GM12878 (cell line): Measurements from ENCODE around the gene SIM1. TPM values are rescaled to one million over a fixed set of nuclear protein-coding genes. Genes with fewer than 3 reads are reported as not detected.
A peak's percentile ranks its signal among the peaks of the same experiment; 100 is the strongest.

Experiments used
- ATAC-seq: fragments of 200-7000 bp; cut with Tn5 transposase; 3 replicates; pipeline ENCODE4 v1.9.1; 2020; ENCODE audit warnings: mild to moderate bottlenecking, moderate library complexity
- BruUV-seq: library from RNA; stranded (reverse); fragments of 400-500 nt; replicated peaks from 2 replicates; lab custom pipeline; 2021; lab: Mats Ljungman, UMichigan
- CTCF ChIA-PET: fragments of 300-600 bp; sonication (Branson Sonifier 250); formaldehyde crosslinking; extraction: SDS; loops from one replicate; lab custom pipeline; 2021; ENCODE audit warnings: inconsistent platforms; lab: Yijun Ruan, JAX
- POLR2A ChIA-PET: fragments of 350-600 bp; formaldehyde crosslinking; extraction: SDS; loops from one replicate; lab custom pipeline; 2021; ENCODE audit warnings: inconsistent platforms; lab: Charles Lee
- RAD21 ChIA-PET: fragments of 300-600 bp; sonication (Branson Sonifier 250); formaldehyde crosslinking; loops from one replicate; lab custom pipeline; 2023; ENCODE audit warnings: antibody characterized with exemption; ENCODE audit not compliant: unreplicated experiment; lab: Charles Lee
- SMC1A ChIA-PET: fragments of 300-600 bp; sonication (Branson Sonifier 250); formaldehyde crosslinking; loops from one replicate; lab custom pipeline; 2023; ENCODE audit not compliant: unreplicated experiment, uncharacterized antibody; lab: Charles Lee
- DNase-seq: peaks from one replicate; pipeline ENCODE4 v3.0.0-alpha.2; 2011; ENCODE audit warnings: low read depth, low spot score
- FAIRE-seq: peaks from 3 replicates; lab custom pipeline; 2011; peaks lifted over from hg19 to GRCh38; lab: Jason Lieb, UNC
- H2AFZ ChIP-seq: 2 replicates; pipeline ENCODE4 v1.6.0; 2011; ENCODE audit warnings: low read depth, low read length, control low read depth; ENCODE audit not compliant: control insufficient read depth
- H3K27ac ChIP-seq: 2 replicates; pipeline ENCODE4 v1.5.1; 2011; ENCODE audit warnings: control low read depth; ENCODE audit not compliant: control insufficient read depth, insufficient read depth
- H3K27me3 ChIP-seq, 2 experiments: replicated peaks in 1 of 2; 2 replicates each; pipeline versions ENCODE4 v1.6.0 to v1.6.1; 2011; ENCODE audit warnings: low read length in 1 of 2; ENCODE audit not compliant: control insufficient read depth in 2 of 2, insufficient read depth in 2 of 2
- H3K36me3 ChIP-seq, 2 experiments: 2 replicates each; pipeline ENCODE4 v1.5.1; 2011; ENCODE audit warnings: low read length in 1 of 2; ENCODE audit not compliant: control insufficient read depth in 2 of 2, insufficient read depth in 2 of 2
- H3K4me1 ChIP-seq: 2 replicates; pipeline ENCODE4 v1.6.1; 2011; ENCODE audit warnings: mild to moderate bottlenecking, low read length, moderate library complexity, mixed read lengths; ENCODE audit not compliant: control insufficient read depth, insufficient read depth
- H3K4me2 ChIP-seq: 2 replicates; pipeline ENCODE4 v1.6.0; 2011; ENCODE audit warnings: control low read depth; ENCODE audit not compliant: control insufficient read depth, insufficient read depth
- H3K4me3 ChIP-seq: fragments of 200-600 bp; sonication (generic); 2 replicates; pipeline ENCODE4 v1.5.1; 2016
- H3K79me2 ChIP-seq: 2 replicates; pipeline ENCODE4 v1.6.0; 2011; ENCODE audit warnings: low read length; ENCODE audit not compliant: control insufficient read depth, insufficient read depth
- H3K9ac ChIP-seq: 2 replicates; pipeline ENCODE4 v1.8.0; 2011; ENCODE audit warnings: low read length, control low read depth, mixed read lengths; ENCODE audit not compliant: control insufficient read depth, insufficient read depth
- H3K9me3 ChIP-seq: replicated peaks from 3 replicates; pipeline ENCODE4 v1.5.1; 2011; ENCODE audit warnings: mild to moderate bottlenecking, low read length; ENCODE audit not compliant: control insufficient read depth, insufficient read depth
- H4K20me1 ChIP-seq: 2 replicates; pipeline ENCODE4 v1.6.0; 2011; ENCODE audit not compliant: control insufficient read depth, insufficient read depth
- BCL11A ChIP-seq: IDR thresholded peaks from 2 replicates; pipeline ENCODE4 v1.6.1; 2011; ENCODE audit warnings: low read depth, low read length
- BMI1 ChIP-seq: fragments of 450-650 bp; IDR thresholded peaks from 2 replicates; pipeline ENCODE4 v1.6.1; 2016; ENCODE audit warnings: mild to moderate bottlenecking, moderate library complexity, borderline replicate concordance
- NR2F1 ChIP-seq: fragments of 450-650 bp; conservative IDR thresholded peaks from 2 replicates; pipeline ENCODE4 v1.6.1; 2017; ENCODE audit warnings: mild to moderate bottlenecking
- RUNX3 ChIP-seq: IDR thresholded peaks from 2 replicates; pipeline ENCODE4 v1.6.1; 2012; ENCODE audit warnings: low read length, inconsistent platforms
- USF2 ChIP-seq: IDR thresholded peaks from 2 replicates; pipeline ENCODE4 v1.6.1; 2011; ENCODE audit warnings: low read depth, low read length, improper control_type of control experiment, borderline replicate concordance
- WGBS: methylation state at CpG from one replicate; pipeline ENCODE4 v1.1.6; 2016; ENCODE audit warnings: low lambda C conversion rate; ENCODE audit not compliant: insufficient replicate concordance, insufficient coverage; ENCODE audit errors: missing lambda C conversion rate; 5-methylcytosine and 5-hydroxymethylcytosine counted together
- in situ Hi-C: fragments of 300-500 bp; cut with MboI; formaldehyde crosslinking; loops from 9 replicates; pipeline ENCODE4 v1.14.3; 2018; ENCODE audit warnings: mixed read lengths
- intact Hi-C: fragments of 100-400 bp; cut with micrococcal nuclease; formaldehyde crosslinking; loops from one replicate; pipeline ENCODE4 v1.14.2; 2022; ENCODE audit not compliant: unreplicated experiment
- polyA plus RNA-seq, 11 experiments: library from polyadenylated mRNA; depleted of rRNA in 4 of 11; unstranded in 6 of 11; stranded (reverse) in 5 of 11; fragments of >200 nt; fragmentation: Nextera tagmentation in 4 of 11; fragmentation: Illumina TruSeq in 1 of 11; extraction: Ambion mirVana in 4 of 11; extraction: Trizol in 1 of 11; gene quantifications; 1 replicate in 1 of 11; 2 replicates in 10 of 11; pipeline versions ENCODE4 v1.2.1 to v1.2.3, GENCODE V29; 2011 to 2016; ENCODE audit warnings: inconsistent platforms in 2 of 11, missing spikeins in 2 of 11, low read depth in 1 of 11
- total RNA-seq, 4 experiments: library from RNA; depleted of rRNA in 3 of 4; stranded (reverse); fragments of >200 nt in 3 of 4; fragmentation: Illumina TruSeq in 1 of 4; extraction: Trizol in 1 of 4; gene quantifications; 2 replicates each; pipeline versions ENCODE4 v1.2.1 to v1.2.3, GENCODE V29; 2013 to 2021

SIM1 gene
- total and polyA plus RNA-seq, 10 of the 15 experiments (the other 5 are each of a cell fraction or from before 2014, with no cell fraction given) = not detected

- no peaks in the 10 kb centered on the region for H3K4me1 ChIP-seq
- SMC1A ChIA-PET = interaction anchor here (0.7 kb wide), 1 partner anchor 345 kb away, joined by 3 read pairs; no protein-coding TSS in a partner anchor
- BruUV-seq = no TSS peak
- H3K36me3 ChIP-seq = no peaks in the 10 kb centered on the region
- H3K79me2 ChIP-seq = no peaks in the 10 kb centered on the region
- FAIRE-seq = no peak
- POLR2A ChIA-PET = no interaction called here
- H3K9me3 ChIP-seq = peaks cover 2% of the 10 kb centered on the region; the same call in 1 of the 3 replicates
- H3K27me3 ChIP-seq = peaks cover 29 to 61% of the 10 kb centered on the region in 2 experiments
- in situ Hi-C loops = no loop called here
- H3K4me3 ChIP-seq = no peak overlapping the region
- ATAC-seq = peak; percentile 45; the same call in 2 of the 3 replicates
- no peaks in the 10 kb centered on the region for H4K20me1 ChIP-seq
- H3K27ac ChIP-seq = no peak overlapping the region
- CTCF ChIA-PET = interaction anchor here (0.7 to 2.4 kb wide), 8 partner anchors 11 to 351 kb away, joined by 3 to 10 read pairs (median 4); no protein-coding TSS in a partner anchor
- DNase-seq = peak; percentile 4
- intact Hi-C loops = no loop called here
- no peak overlapping the region for H2AFZ ChIP-seq
- WGBS = 17% methylated on average over 3 of the region's 3 CpGs
- RAD21 ChIA-PET = no interaction called here
- no peak overlapping the region for H3K4me2 ChIP-seq
- H3K9ac ChIP-seq = no peak overlapping the region
- peak; percentile 85 for TF ChIP-seq RUNX3
- TF ChIP-seq BCL11A = 0 out of 2 replicates have a peak, but pooled peaks have one; percentile 15
- TF ChIP-seq BMI1 = 0 out of 2 replicates have a peak, but pooled peaks have one; percentile 18
- 0 out of 2 replicates have a peak, but pooled peaks have one; percentile 20 for TF ChIP-seq NR2F1
- TF ChIP-seq USF2 = no peak
These were observed 2.6 kb downstream of the SIM1 start for GRCh38 chr6:100461917-100462705.
